Mucosa of descending colon (tissue), 3 donors: ENCODE data around the gene UBE2F. TPM values are rescaled to one million over a fixed set of nuclear protein-coding genes. Genes with fewer than 3 reads are reported as not detected.

ENCODE experiments used
- ATAC-seq: fragments of 200-7000 bp; cut with Tn5 transposase; one replicate; pipeline ENCODE4 v1.9.1; 2020; ENCODE audit warnings: mild to moderate bottlenecking, moderate library complexity
- DNase-seq, 3 donors: peaks; one replicate each; pipeline ENCODE4 v3.0.0-alpha.2; 2020
- H3K36me3 ChIP-seq: fragments of 200-600 bp; one replicate; pipeline ENCODE4 v1.8.0; 2021; ENCODE audit warnings: low read depth, mild to moderate bottlenecking
- H3K4me1 ChIP-seq: fragments of 200-600 bp; one replicate; pipeline ENCODE4 v1.8.0; 2021; ENCODE audit warnings: low read depth, mild to moderate bottlenecking
- H3K4me3 ChIP-seq: fragments of 200-600 bp; one replicate; pipeline ENCODE4 v1.8.0; 2021; ENCODE audit warnings: mild to moderate bottlenecking
- H3K9me3 ChIP-seq: fragments of 200-600 bp; one replicate; pipeline ENCODE4 v1.8.0; 2021; ENCODE audit warnings: mild to moderate bottlenecking
- intact Hi-C, 2 donors: fragments of 100-400 bp; cut with DNase I in 1 of 2; cut with micrococcal nuclease in 1 of 2; formaldehyde crosslinking; loops; one replicate each; pipeline versions ENCODE4 v1.11.0 to v1.11.1; 2022; cut with DNase I, micrococcal nuclease
- total RNA-seq, 3 donors: library from RNA; stranded (reverse); fragmentation: NEBNext Ultra II Directional in 2 of 3; extraction: Animal tissue kit (Norgen Biotek cat#: 25700) in 2 of 3; gene quantifications; one replicate each; pipeline versions ENCODE4 v1.2.1 to v1.2.4, GENCODE V29; 2021 to 2023
- TF ChIP-seq, protein P1 (sequence below): fragments of 200-600 bp; IDR thresholded peaks from one replicate; pipeline ENCODE4 v1.8.0; 2022; ENCODE audit warnings: antibody characterized with exemption, mild to moderate bottlenecking
- donor health status: DM: no; HTN: no; CAD: no; lungs with moderate emphysema.
- donor health status: DM: no; HTN: no; CAD: no.
- donor health status: DM: no; HTN: yes; CAD: no.

The UBE2F gene
- total RNA-seq, 3 donors from 2014 or later = 36.0 to 47.7 (median 40.4) TPM

DNA sequence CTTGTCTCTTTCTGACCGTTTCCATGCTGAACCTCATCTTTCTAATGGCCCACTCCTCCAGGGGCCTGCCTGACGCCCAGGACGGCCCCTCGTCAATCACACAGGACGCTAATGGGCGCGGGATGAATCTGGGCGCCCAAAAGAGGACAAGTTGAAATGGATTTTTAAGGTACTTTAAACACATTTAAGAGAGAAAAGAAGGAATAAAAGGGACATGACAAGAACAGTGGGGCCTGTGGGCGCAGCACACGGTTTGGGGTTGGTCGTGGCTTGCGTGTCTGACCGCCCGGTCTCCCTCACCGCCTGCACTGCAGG, 607 bp upstream of the UBE2F start:
- Histone ChIP-seq H3K4me3 (peak overlapping the region; percentile 58), H3K9me3 (peaks cover 13% of the 10 kb centered on the region), H3K4me1 (peaks cover 23% of the 10 kb centered on the region), H3K36me3 (no peaks in the 10 kb centered on the region)
- ATAC-seq (no peak), DNase-seq (no peak)
- intact Hi-C loops = no loop called here
- TF ChIP-seq, protein P1, sequence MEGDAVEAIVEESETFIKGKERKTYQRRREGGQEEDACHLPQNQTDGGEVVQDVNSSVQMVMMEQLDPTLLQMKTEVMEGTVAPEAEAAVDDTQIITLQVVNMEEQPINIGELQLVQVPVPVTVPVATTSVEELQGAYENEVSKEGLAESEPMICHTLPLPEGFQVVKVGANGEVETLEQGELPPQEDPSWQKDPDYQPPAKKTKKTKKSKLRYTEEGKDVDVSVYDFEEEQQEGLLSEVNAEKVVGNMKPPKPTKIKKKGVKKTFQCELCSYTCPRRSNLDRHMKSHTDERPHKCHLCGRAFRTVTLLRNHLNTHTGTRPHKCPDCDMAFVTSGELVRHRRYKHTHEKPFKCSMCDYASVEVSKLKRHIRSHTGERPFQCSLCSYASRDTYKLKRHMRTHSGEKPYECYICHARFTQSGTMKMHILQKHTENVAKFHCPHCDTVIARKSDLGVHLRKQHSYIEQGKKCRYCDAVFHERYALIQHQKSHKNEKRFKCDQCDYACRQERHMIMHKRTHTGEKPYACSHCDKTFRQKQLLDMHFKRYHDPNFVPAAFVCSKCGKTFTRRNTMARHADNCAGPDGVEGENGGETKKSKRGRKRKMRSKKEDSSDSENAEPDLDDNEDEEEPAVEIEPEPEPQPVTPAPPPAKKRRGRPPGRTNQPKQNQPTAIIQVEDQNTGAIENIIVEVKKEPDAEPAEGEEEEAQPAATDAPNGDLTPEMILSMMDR = no peak

DNA sequence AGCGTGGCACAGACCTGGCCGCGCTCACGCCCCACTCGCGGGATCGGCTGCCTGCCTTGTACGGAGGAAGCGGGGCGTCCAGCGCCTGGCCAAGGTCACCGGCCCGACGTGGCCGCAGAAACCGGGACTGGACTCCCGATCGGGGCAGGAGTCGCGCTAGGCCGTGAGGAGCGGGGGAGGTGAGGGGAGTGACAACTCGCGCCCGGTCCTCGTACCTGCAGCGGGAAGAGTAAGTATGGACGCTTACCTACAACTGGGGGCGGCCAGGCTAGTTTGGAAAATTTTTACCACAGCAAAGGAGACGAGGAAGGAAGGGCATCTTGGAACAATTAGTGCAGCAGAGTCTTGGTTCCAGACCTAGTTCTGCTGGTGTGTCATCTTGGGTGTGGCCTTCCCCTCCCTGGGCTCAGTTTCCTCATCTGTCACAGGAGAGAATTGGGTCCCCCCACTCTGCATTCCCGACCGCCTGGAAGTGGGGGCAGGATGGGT, 693 bp downstream of the UBE2F start:
- TF ChIP-seq, protein P1 = no peak
- Histone ChIP-seq H3K4me1 (peaks cover 23% of the 10 kb centered on the region), H3K9me3 (peaks cover 5% of the 10 kb centered on the region), H3K4me3 (peak overlapping the region; percentile 58), H3K36me3 (no peaks in the 10 kb centered on the region)
- intact Hi-C loops = no loop called here
- peak; percentile 30 to 68 (median 63) for DNase-seq
- peak; percentile 1 for ATAC-seq

DNA sequence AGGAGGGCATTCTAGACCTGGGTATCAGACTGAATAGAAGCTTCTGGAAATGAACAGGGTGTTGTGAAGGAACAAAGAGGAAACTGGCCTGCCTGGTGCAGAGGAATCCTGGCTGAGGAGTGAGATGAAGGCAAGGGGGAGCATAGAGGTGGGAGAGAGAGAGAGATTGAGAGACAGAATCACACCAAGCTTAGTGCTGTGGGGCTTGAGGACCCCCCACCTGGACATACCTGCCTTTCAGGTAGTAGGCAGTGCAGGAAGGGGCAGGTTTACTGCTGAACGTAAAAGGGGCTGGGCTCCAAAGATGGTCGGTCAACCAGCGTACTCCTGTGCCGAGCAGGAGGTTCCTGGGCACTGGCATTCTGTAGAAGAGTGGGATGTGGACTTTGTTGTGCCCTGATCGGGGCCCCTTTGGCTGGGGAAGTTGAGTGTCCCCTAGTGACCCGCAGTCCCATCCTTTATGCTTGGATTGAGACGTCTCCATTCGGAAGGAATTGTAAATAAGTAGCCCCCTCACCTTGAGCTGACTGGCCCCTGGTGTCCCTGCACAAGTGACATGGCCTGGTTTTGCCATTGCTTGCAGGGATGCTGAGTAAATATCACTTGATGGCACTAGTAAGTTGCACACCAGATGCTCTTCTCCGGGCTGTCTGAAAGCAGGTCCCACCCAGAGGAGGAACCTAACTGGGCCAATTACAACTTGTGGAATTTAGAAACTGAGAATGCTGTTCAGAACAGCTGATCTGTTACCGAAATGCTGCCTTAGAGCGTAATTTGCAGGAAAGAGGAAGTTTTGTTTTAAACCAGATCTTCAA, 1.4 kb downstream of the UBE2F start:
- Histone ChIP-seq H3K9me3 (no peaks in the 10 kb centered on the region), H3K4me3 (no peak overlapping the region), H3K4me1 (peaks cover 23% of the 10 kb centered on the region), H3K36me3 (no peaks in the 10 kb centered on the region)
- TF ChIP-seq, protein P1 = no peak
- intact Hi-C loops = no loop called here
- ATAC-seq (peak; percentile 44), DNase-seq (peak in 2 of 3 donors; percentile 31 to 51)

DNA sequence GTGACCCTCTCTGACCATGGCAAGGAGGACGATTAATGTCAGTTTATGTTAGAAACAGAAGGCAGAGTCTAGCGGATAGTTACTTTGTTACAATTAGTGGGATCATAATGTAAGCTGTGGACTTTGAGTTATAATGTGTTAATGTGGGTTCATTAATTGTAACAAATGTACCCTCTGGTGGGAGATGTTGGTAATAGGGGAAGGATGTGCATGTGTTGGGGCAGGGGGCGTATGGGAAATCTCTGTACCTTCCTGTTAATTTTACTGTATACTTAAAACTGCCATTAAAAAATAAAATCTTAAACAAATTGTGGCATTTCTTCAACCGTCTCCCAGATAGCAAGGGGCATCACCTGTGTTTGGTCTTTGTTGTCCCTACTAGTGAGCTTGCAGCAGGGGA, 4.8 kb downstream of the UBE2F start:
- no peak overlapping the region for H3K4me3 ChIP-seq
- intact Hi-C loops = no loop called here
- H3K4me1 ChIP-seq = peaks cover 18% of the 10 kb centered on the region
- DNase-seq = no peak
- no peaks in the 10 kb centered on the region for H3K9me3 ChIP-seq
- ATAC-seq = no peak
- H3K36me3 ChIP-seq = no peaks in the 10 kb centered on the region
- TF ChIP-seq, protein P1 = no peak

DNA sequence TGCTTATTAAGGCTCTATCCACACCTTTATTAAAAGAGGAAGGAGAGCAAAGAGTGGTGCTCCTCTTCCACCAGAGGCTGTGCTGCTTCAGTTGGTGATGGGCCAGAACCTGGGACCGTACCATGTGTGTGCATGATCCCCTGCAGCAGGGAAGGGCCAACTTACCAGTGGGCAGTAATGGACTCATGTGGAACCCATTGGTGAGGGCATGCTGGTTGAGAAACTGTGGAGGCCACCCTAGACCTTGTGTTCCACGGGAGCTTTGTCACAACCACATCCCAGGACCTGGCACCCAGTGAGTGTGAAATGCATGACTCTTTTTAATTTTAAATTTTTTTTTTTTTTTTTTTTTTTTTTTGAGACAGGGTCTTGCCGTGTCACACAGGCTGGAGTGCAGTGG, 5.4 kb downstream of the UBE2F start:
- DNase-seq (no peak), ATAC-seq (no peak)
- TF ChIP-seq, protein P1 = no peak
- intact Hi-C loops = no loop called here
- no peaks in the 10 kb centered on the region for H3K9me3 ChIP-seq
- H3K4me3 ChIP-seq = no peak overlapping the region
- peaks cover 18% of the 10 kb centered on the region for H3K4me1 ChIP-seq
- H3K36me3 ChIP-seq = no peaks in the 10 kb centered on the region
